HEK293 (cell line): ENCODE results near the gene HDAC1.
"Not testable (repeated sequence)": the region's sequence is repeated elsewhere in the genome, so short reads cannot be mapped to it uniquely, and the experiment has no call there.

Source experiments
- CTCF ChIA-PET: fragments of 350-600 bp; formaldehyde crosslinking; extraction: SDS; loops from one replicate; lab custom pipeline; 2021; ENCODE audit warnings: antibody characterized with exemption; lab: Yijun Ruan, JAX
- POLR2A ChIA-PET: fragments of 300-600 bp; formaldehyde crosslinking; extraction: SDS; loops from one replicate; lab custom pipeline; 2020; ENCODE audit warnings: antibody characterized with exemption, inconsistent platforms; lab: Yijun Ruan, JAX
- H3K27ac ChIP-seq: fragments of 200-500 bp; sonication (Bioruptor generic); 2 replicates; pipeline ENCODE4 v1.5.1; 2014; ENCODE audit warnings: low read depth, low read length, control low read depth, inconsistent platforms; ENCODE audit errors: extremely low read depth
- H3K36me3 ChIP-seq, 2 experiments: fragments of 200-500 bp in 1 of 2; sonication (Bioruptor generic) in 1 of 2; 1 replicate in 1 of 2; 2 replicates in 1 of 2; pipeline ENCODE4 v1.5.1; 2014 to 2017; ENCODE audit warnings: inconsistent platforms in 2 of 2, low read length in 2 of 2; ENCODE audit not compliant: control insufficient read depth in 2 of 2, insufficient read depth in 1 of 2
- H3K4me1 ChIP-seq: fragments of 200-500 bp; sonication (Bioruptor generic); 2 replicates; pipeline ENCODE4 v1.5.1; 2014; ENCODE audit warnings: mild to moderate bottlenecking, low read length, inconsistent platforms; ENCODE audit not compliant: control insufficient read depth, insufficient read depth
- H3K4me3 ChIP-seq: 2 replicates; pipeline ENCODE4 v1.5.1; 2011; ENCODE audit warnings: low read depth, mild to moderate bottlenecking, control low read depth, low read length, moderate library complexity
- H3K9me3 ChIP-seq: fragments of 200-500 bp; sonication (Bioruptor generic); 2 replicates; pipeline ENCODE4 v1.5.1; 2014; ENCODE audit warnings: low read depth, low read length, inconsistent platforms; ENCODE audit not compliant: control insufficient read depth, insufficient read depth
- AEBP2 ChIP-seq: fragments of 450-650 bp; formaldehyde crosslinking; IDR thresholded peaks from 2 replicates; pipeline ENCODE4 v1.5.1; 2016; ENCODE audit warnings: missing biosample characterization, missing genetic modification characterization, borderline replicate concordance
- EGR2 ChIP-seq: fragments of 450-650 bp; formaldehyde crosslinking; IDR thresholded peaks from 2 replicates; pipeline ENCODE4 v1.5.1; 2016; ENCODE audit warnings: low read depth, missing biosample characterization, missing genetic modification characterization
- GFI1B ChIP-seq: fragments of 450-650 bp; formaldehyde crosslinking; IDR thresholded peaks from 2 replicates; pipeline ENCODE4 v1.5.1; 2016; ENCODE audit warnings: missing biosample characterization, missing genetic modification characterization
- KLF17 ChIP-seq: fragments of 450-650 bp; formaldehyde crosslinking; IDR thresholded peaks from 2 replicates; pipeline ENCODE4 v1.5.1; 2016; ENCODE audit warnings: missing biosample characterization, missing genetic modification characterization
- MYNN ChIP-seq: fragments of 450-650 bp; formaldehyde crosslinking; IDR thresholded peaks from 2 replicates; pipeline ENCODE4 v1.5.1; 2016; ENCODE audit warnings: missing biosample characterization, missing genetic modification characterization, borderline replicate concordance
- PRDM4 ChIP-seq: fragments of 450-650 bp; formaldehyde crosslinking; IDR thresholded peaks from 2 replicates; pipeline ENCODE4 v1.5.1; 2017; ENCODE audit warnings: missing biosample characterization, missing genetic modification characterization
- TRIM28 ChIP-seq: IDR thresholded peaks from 2 replicates; pipeline ENCODE4 v1.6.1; 2011; ENCODE audit warnings: low read length, control low read depth, borderline replicate concordance
- YY1 ChIP-seq: fragments of 450-650 bp; formaldehyde crosslinking; IDR thresholded peaks from 2 replicates; pipeline ENCODE4 v1.5.1; 2018; ENCODE audit warnings: missing biosample characterization, missing genetic modification characterization
- ZBTB1 ChIP-seq: fragments of 450-650 bp; formaldehyde crosslinking; IDR thresholded peaks from 2 replicates; pipeline ENCODE4 v1.5.1; 2016; ENCODE audit warnings: missing biosample characterization, missing genetic modification characterization
- ZBTB7A ChIP-seq: fragments of 450-650 bp; formaldehyde crosslinking; IDR thresholded peaks from 2 replicates; pipeline ENCODE4 v1.5.1; 2016; ENCODE audit warnings: low read depth, missing biosample characterization, missing genetic modification characterization
- ZFHX2 ChIP-seq: fragments of 450-650 bp; formaldehyde crosslinking; conservative IDR thresholded peaks from 2 replicates; pipeline ENCODE4 v1.5.1; 2016; ENCODE audit warnings: missing biosample characterization, missing genetic modification characterization
- ZNF121 ChIP-seq: fragments of 450-650 bp; formaldehyde crosslinking; IDR thresholded peaks from 2 replicates; pipeline ENCODE4 v1.5.1; 2016; ENCODE audit warnings: missing biosample characterization, missing genetic modification characterization
- ZNF148 ChIP-seq: fragments of 450-650 bp; formaldehyde crosslinking; IDR thresholded peaks from 2 replicates; pipeline ENCODE4 v1.5.0; 2017; ENCODE audit warnings: missing biosample characterization, missing genetic modification characterization, borderline replicate concordance
- ZNF16 ChIP-seq: fragments of 450-650 bp; formaldehyde crosslinking; IDR thresholded peaks from 2 replicates; pipeline ENCODE4 v1.5.1; 2016; ENCODE audit warnings: low read depth, missing biosample characterization, missing genetic modification characterization
- ZNF239 ChIP-seq: fragments of 450-650 bp; formaldehyde crosslinking; IDR thresholded peaks from 2 replicates; pipeline ENCODE4 v1.5.1; 2016; ENCODE audit warnings: missing biosample characterization, missing genetic modification characterization
- ZNF324 ChIP-seq: fragments of 450-650 bp; formaldehyde crosslinking; IDR thresholded peaks from 2 replicates; pipeline ENCODE4 v1.5.1; 2016; ENCODE audit warnings: missing biosample characterization, missing genetic modification characterization
- ZNF37A ChIP-seq: fragments of 450-650 bp; IDR thresholded peaks from 2 replicates; pipeline ENCODE4 v1.5.1; 2018; ENCODE audit warnings: missing biosample characterization, missing genetic modification characterization
- ZNF473 ChIP-seq: fragments of 450-650 bp; formaldehyde crosslinking; IDR thresholded peaks from 2 replicates; pipeline ENCODE4 v1.5.1; 2017; ENCODE audit warnings: missing biosample characterization, missing genetic modification characterization
- ZNF510 ChIP-seq: fragments of 450-650 bp; formaldehyde crosslinking; IDR thresholded peaks from 2 replicates; pipeline ENCODE4 v1.5.1; 2018; ENCODE audit warnings: mild to moderate bottlenecking, missing genetic modification characterization, missing biosample characterization; ENCODE audit not compliant: insufficient replicate concordance
- ZNF664 ChIP-seq: fragments of 450-650 bp; formaldehyde crosslinking; IDR thresholded peaks from 2 replicates; pipeline ENCODE4 v1.5.1; 2016; ENCODE audit warnings: missing biosample characterization, missing genetic modification characterization

Gene HDAC1

GRCh38 chr1:32275424-32275823 lies 16.5 kb upstream of the HDAC1 start:
- no peaks in the 10 kb centered on the region for H3K9me3 ChIP-seq
- ChIA-PET POLR2A (no interaction called here), CTCF (interaction anchor here (0.6 kb wide), 1 partner anchor 46 kb away, joined by 3 read pairs; no protein-coding TSS in a partner anchor)
- H3K4me1 ChIP-seq = no peaks in the 10 kb centered on the region; the same call in 1 of the 2 replicates
- no peak overlapping the region for H3K4me3 ChIP-seq
- no peak overlapping the region for H3K27ac ChIP-seq
- TF ChIP-seq ZNF16 (tag by site-specific recombination) (no peak), ZNF473 (tag by site-specific recombination) (no peak), ZNF324 (no peak)
- H3K36me3 ChIP-seq = no peaks in the 10 kb centered on the region

GRCh38 chr1:32276032-32276782 lies 15.7 kb upstream of the HDAC1 start:
- TF ChIP-seq EGR2 (peak; percentile 88), ZNF148 (no peak), AEBP2 (no peak), ZFHX2 (tag by site-specific recombination) (peak; percentile 88), PRDM4 (no peak)
- POLR2A ChIA-PET = interaction anchor here (0.6 kb wide), 1 partner anchor 101 kb away, joined by 3 read pairs; no protein-coding TSS in a partner anchor
- Histone ChIP-seq H3K9me3 (no peaks in the 10 kb centered on the region), H3K4me1 (no peaks in the 10 kb centered on the region; the same call in 1 of the 2 replicates), H3K4me3 (no peak overlapping the region), H3K27ac (no peak overlapping the region), H3K36me3 (no peaks in the 10 kb centered on the region)
- CTCF ChIA-PET = no interaction called here

- H3K4me3 ChIP-seq, H3K36me3 ChIP-seq, POLR2A ChIA-PET, H3K27ac ChIP-seq, H3K9me3 ChIP-seq, H3K4me1 ChIP-seq: not testable (repeated sequence)
- CTCF ChIA-PET = interaction anchor here (2.8 kb wide), 1 partner anchor 37 kb away, joined by 11 read pairs; no protein-coding TSS in a partner anchor
- TF ChIP-seq ZNF121 (tag by site-specific recombination) (peak; percentile 93), ZNF664 (tag by site-specific recombination) (0 out of 2 replicates have a peak, but pooled peaks have one; percentile 3)
Measured at GRCh38 chr1:32284777-32285176, 7.1 kb upstream of the HDAC1 start.

- POLR2A ChIA-PET = no interaction called here
- H3K9me3 ChIP-seq = no peaks in the 10 kb centered on the region
- TF ChIP-seq ZBTB7A (no peak), ZNF16 (tag by site-specific recombination) (no peak), ZBTB1 (tag by site-specific recombination) (no peak), ZNF239 (tag by site-specific recombination) (no peak), KLF17 (tag by site-specific recombination) (no peak), ZNF510 (no peak), YY1 (tag by site-specific recombination) (no peak), TRIM28 (no peak), MYNN (tag by site-specific recombination) (no peak), ZNF37A (no peak), GFI1B (no peak)
- TF ChIP-seq, all 188 proteins: peak for 0
- CTCF ChIA-PET = no interaction called here
- H3K27ac ChIP-seq = no peak overlapping the region
- H3K36me3 ChIP-seq = no peaks in the 10 kb centered on the region
- H3K4me1 ChIP-seq = no peaks in the 10 kb centered on the region
- no peak overlapping the region for H3K4me3 ChIP-seq
Measured at GRCh38 chr1:32285658-32286057, 6.2 kb upstream of the HDAC1 start.
